ENCODE results near the gene HNRNPA3. TPM values are rescaled to one million over a fixed set of nuclear protein-coding genes. Genes with fewer than 3 reads are reported as not detected.
A peak's percentile ranks its signal among the peaks of the same experiment; 100 is the strongest.

The HNRNPA3 gene
- total and polyA plus RNA-seq, 2 of the 13 experiments (the other 11 are each of a cell fraction or from before 2014, with no cell fraction given): 73.3 to 97.7 TPM

- TF ChIP-seq, protein P1, sequence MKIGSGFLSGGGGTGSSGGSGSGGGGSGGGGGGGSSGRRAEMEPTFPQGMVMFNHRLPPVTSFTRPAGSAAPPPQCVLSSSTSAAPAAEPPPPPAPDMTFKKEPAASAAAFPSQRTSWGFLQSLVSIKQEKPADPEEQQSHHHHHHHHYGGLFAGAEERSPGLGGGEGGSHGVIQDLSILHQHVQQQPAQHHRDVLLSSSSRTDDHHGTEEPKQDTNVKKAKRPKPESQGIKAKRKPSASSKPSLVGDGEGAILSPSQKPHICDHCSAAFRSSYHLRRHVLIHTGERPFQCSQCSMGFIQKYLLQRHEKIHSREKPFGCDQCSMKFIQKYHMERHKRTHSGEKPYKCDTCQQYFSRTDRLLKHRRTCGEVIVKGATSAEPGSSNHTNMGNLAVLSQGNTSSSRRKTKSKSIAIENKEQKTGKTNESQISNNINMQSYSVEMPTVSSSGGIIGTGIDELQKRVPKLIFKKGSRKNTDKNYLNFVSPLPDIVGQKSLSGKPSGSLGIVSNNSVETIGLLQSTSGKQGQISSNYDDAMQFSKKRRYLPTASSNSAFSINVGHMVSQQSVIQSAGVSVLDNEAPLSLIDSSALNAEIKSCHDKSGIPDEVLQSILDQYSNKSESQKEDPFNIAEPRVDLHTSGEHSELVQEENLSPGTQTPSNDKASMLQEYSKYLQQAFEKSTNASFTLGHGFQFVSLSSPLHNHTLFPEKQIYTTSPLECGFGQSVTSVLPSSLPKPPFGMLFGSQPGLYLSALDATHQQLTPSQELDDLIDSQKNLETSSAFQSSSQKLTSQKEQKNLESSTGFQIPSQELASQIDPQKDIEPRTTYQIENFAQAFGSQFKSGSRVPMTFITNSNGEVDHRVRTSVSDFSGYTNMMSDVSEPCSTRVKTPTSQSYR (CRISPR knock-in tag; IDR thresholded peaks at IDR 0.05; ENCODE audit: borderline replicate concordance): peak; percentile 30; the same call in 1 of the 2 replicates
- TF ChIP-seq ZNF318 (CRISPR knock-in tag; IDR thresholded peaks at IDR 0.05) (0 out of 2 replicates have a peak, but pooled peaks have one; percentile 51), RCOR2 (CRISPR knock-in tag; IDR thresholded peaks at IDR 0.05) (peak; percentile 9; the same call in 1 of the 2 replicates), ZNF788 (CRISPR knock-in tag; IDR thresholded peaks at IDR 0.05; ENCODE audit: borderline replicate concordance) (peak; percentile 65; the same call in 1 of the 2 replicates), ZNF292 (CRISPR knock-in tag; IDR thresholded peaks at IDR 0.05; ENCODE audit: borderline replicate concordance, low read depth) (no peak), MIER3 (CRISPR knock-in tag; IDR thresholded peaks at IDR 0.05; ENCODE audit: borderline replicate concordance) (peak; percentile 62; the same call in 1 of the 2 replicates), ZBTB42 (CRISPR knock-in tag; IDR thresholded peaks at IDR 0.05) (0 out of 2 replicates have a peak, but pooled peaks have one; percentile 48), ZFX (CRISPR knock-in tag; IDR thresholded peaks at IDR 0.05; ENCODE audit: low read depth) (peak; percentile 85), KLF16 (CRISPR knock-in tag; IDR thresholded peaks at IDR 0.05) (peak in 1 of 2 experiments; percentile 48; a peak in 1 of 4 replicates), ZC3H13 (CRISPR knock-in tag; IDR thresholded peaks at IDR 0.05) (0 out of 2 replicates have a peak, but pooled peaks have one; percentile 64), MIXL1 (CRISPR knock-in tag; IDR thresholded peaks at IDR 0.05) (peak; percentile 40; the same call in 1 of the 2 replicates), KLF6 (CRISPR knock-in tag; IDR thresholded peaks at IDR 0.05) (peak; percentile 76; the same call in 1 of the 2 replicates), ZBTB21 (CRISPR knock-in tag; IDR thresholded peaks at IDR 0.05) (peak; percentile 53; the same call in 1 of the 2 replicates), ELF4 (CRISPR knock-in tag; IDR thresholded peaks at IDR 0.05; ENCODE audit: borderline replicate concordance) (peak; percentile 63; the same call in 1 of the 2 replicates)
- TF ChIP-seq, protein P2, sequence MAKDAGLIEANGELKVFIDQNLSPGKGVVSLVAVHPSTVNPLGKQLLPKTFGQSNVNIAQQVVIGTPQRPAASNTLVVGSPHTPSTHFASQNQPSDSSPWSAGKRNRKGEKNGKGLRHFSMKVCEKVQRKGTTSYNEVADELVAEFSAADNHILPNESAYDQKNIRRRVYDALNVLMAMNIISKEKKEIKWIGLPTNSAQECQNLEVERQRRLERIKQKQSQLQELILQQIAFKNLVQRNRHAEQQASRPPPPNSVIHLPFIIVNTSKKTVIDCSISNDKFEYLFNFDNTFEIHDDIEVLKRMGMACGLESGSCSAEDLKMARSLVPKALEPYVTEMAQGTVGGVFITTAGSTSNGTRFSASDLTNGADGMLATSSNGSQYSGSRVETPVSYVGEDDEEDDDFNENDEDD (CRISPR knock-in tag; IDR thresholded peaks at IDR 0.05; ENCODE audit: borderline replicate concordance): peak; percentile 33; the same call in 1 of the 2 replicates
Measured at GRCh38 chr2:177188482-177189469, 23.8 kb upstream of the HNRNPA3 start (continued).

Data from HepG2 (cell line).